Skeletal muscle tissue (tissue), 4 donors: ENCODE measurements around the gene PRAMEF4. TPM values are rescaled to one million over a fixed set of nuclear protein-coding genes. Genes with fewer than 3 reads are reported as not detected.
"Not testable (repeated sequence)": the region's sequence is repeated elsewhere in the genome, so short reads cannot be mapped to it uniquely, and the experiment has no call there.

Experiments used
- H3K27ac ChIP-seq: one replicate; pipeline ENCODE4 v1.7.0; 2013; ENCODE audit warnings: mild to moderate bottlenecking, low read depth, low read length, inconsistent platforms
- H3K27me3 ChIP-seq, 3 donors: one replicate each; pipeline ENCODE4 v1.7.0; 2013; ENCODE audit warnings: low read length in 3 of 3; ENCODE audit not compliant: control insufficient read depth in 3 of 3, insufficient read depth in 3 of 3
- H3K36me3 ChIP-seq, 3 donors: one replicate each; pipeline ENCODE4 v1.7.0; 2013; ENCODE audit warnings: low read length in 3 of 3; ENCODE audit not compliant: control insufficient read depth in 3 of 3, insufficient read depth in 3 of 3
- H3K4me1 ChIP-seq, 3 donors: one replicate each; pipeline ENCODE4 v1.7.0; 2013; ENCODE audit warnings: low read length in 3 of 3, mild to moderate bottlenecking in 3 of 3; ENCODE audit not compliant: control insufficient read depth in 3 of 3, insufficient read depth in 3 of 3
- H3K4me3 ChIP-seq, 3 donors: one replicate each; pipeline ENCODE4 v1.7.0; 2013; ENCODE audit warnings: low read length in 3 of 3
- H3K9ac ChIP-seq, 3 donors: one replicate each; pipeline ENCODE4 v1.7.0; 2013; ENCODE audit warnings: low read length in 3 of 3, mild to moderate bottlenecking in 3 of 3, moderate library complexity in 2 of 3, low read depth in 1 of 3
- H3K9me3 ChIP-seq, 3 donors: one replicate each; pipeline ENCODE4 v1.7.0; 2013; ENCODE audit warnings: low read length in 3 of 3; ENCODE audit not compliant: control insufficient read depth in 3 of 3
- total RNA-seq: library from RNA; depleted of rRNA; stranded (reverse); fragments of >200 nt; gene quantifications from one replicate; pipeline ENCODE4 v1.2.3, GENCODE V29; 2014
- donor health status: Osteomylitis.

The PRAMEF4 gene
- not detected for total RNA-seq

GRCh38 chr1:12886101-12886500 lies at the start of gene PRAMEF4:
PRAMEF4 (minus strand) TSS chr1:12886201; CDS start chr1:12883394, 2,807 bp downstream.
- not testable (repeated sequence) for H3K36me3 ChIP-seq, H3K27ac ChIP-seq, H3K9ac ChIP-seq, H3K4me3 ChIP-seq, H3K9me3 ChIP-seq, H3K27me3 ChIP-seq, H3K4me1 ChIP-seq

GRCh38 chr1:12924368-12924767 lies 38.4 kb upstream of the PRAMEF4 start:
- not testable (repeated sequence) for H3K4me3 ChIP-seq, H3K27me3 ChIP-seq

DNA sequence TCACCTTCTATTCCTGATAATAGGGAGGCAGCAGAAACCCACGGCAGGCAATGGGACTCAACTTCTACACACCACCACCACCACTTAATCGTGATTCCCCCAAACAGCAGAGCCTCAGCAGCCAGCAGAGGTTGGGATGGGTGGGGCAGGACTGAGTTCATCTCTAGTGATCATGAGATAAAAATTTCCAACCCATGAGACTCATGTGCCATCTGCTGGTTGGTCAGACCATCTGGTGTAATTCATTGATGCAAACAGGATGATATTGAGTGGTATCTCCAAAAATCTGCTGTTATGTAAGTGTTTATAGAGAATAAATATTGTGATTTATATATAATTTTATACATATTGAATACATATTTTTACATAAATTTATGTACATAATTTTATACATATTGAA lies 35.7 kb upstream of the PRAMEF4 start:
- not testable (repeated sequence) for H3K4me3 ChIP-seq, H3K9ac ChIP-seq, H3K27ac ChIP-seq, H3K4me1 ChIP-seq, H3K9me3 ChIP-seq, H3K36me3 ChIP-seq, H3K27me3 ChIP-seq

More at GRCh38 chr1:12924368-12924767, 38.4 kb upstream of the PRAMEF4 start:
- not testable (repeated sequence) for H3K4me1 ChIP-seq, H3K27ac ChIP-seq, H3K36me3 ChIP-seq, H3K9me3 ChIP-seq, H3K9ac ChIP-seq

GRCh38 chr1:12916310-12916709 lies 30.3 kb upstream of the PRAMEF4 start, which contains the start of gene PRAMEF7:
PRAMEF7 (plus strand) TSS chr1:12916610; CDS start chr1:12917693, 1,083 bp downstream.
- H3K9ac ChIP-seq: not testable (repeated sequence)

DNA sequence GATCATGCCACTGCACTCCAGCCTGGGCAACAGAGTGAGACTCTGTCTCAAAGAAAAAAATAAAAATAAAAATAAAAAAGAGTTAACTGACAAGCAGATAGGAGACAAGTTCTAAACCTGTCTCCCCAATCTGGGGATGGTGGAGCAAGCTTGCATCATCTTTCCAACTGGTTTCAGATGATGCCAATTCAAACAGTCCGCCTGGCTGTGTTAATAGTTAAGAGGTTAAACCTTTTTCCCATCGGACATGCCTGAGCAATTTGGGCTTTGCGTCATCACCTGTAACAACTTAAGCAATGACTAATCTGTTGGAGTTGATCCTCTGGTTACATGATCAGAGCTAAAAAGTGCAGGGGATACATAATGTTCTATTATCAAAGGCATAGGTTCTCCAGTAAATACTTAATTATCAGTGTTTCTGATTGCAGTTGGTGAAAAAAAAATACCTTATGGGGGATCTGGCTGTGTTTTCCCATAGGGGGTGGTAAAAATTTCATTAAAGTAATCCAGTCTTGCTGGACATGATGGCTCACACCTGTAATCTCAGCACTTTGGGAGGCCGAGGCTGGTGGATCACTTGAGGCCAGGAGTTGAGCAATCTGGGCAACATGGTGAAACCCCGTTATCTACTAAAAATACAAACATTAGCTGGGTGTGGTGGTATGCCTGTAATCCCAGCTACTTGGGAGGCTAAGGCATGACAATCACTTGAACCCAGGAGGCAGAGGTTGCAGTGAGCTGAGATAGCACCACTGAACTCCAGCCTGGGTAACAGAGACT lies 18.0 kb upstream of the PRAMEF4 start:
- H3K9ac ChIP-seq, H3K4me3 ChIP-seq, H3K36me3 ChIP-seq, H3K9me3 ChIP-seq, H3K4me1 ChIP-seq, H3K27ac ChIP-seq, H3K27me3 ChIP-seq: not testable (repeated sequence)

More at GRCh38 chr1:12916310-12916709, 30.3 kb upstream of the PRAMEF4 start, which contains the start of gene PRAMEF7:
- not testable (repeated sequence) for H3K4me1 ChIP-seq, H3K36me3 ChIP-seq, H3K4me3 ChIP-seq, H3K9me3 ChIP-seq, H3K27me3 ChIP-seq, H3K27ac ChIP-seq

DNA sequence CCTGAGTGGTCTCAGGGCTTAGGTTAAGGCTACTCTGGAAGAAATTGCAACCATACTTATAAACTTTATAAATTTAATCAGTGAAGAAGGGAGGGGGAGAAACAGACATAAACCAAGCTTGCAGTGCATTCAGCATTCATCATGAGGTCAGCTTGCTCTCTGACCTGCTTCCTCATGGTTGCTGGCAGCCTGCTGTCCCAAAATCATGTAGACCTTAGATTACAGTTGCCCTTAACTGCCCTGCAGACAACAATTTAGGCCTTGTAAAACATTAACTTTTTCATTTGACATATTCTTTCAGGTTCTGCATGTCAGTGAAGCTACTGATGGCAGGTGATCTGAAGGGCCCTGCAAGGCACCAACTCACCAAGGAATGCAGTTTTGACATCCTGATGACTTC lies 13.2 kb upstream of the PRAMEF4 start:
- H3K36me3 ChIP-seq, H3K9ac ChIP-seq, H3K27me3 ChIP-seq, H3K4me1 ChIP-seq, H3K4me3 ChIP-seq, H3K27ac ChIP-seq, H3K9me3 ChIP-seq: not testable (repeated sequence)

- not testable (repeated sequence) for H3K9ac ChIP-seq, H3K36me3 ChIP-seq, H3K27ac ChIP-seq, H3K4me1 ChIP-seq, H3K27me3 ChIP-seq, H3K4me3 ChIP-seq, H3K9me3 ChIP-seq
These were observed 12.2 kb upstream of the PRAMEF4 start, which contains the start of gene PRAMEF10 for GRCh38 chr1:12898170-12898569. PRAMEF10 (minus strand) TSS chr1:12898270; CDS start chr1:12895847, 2,423 bp downstream.

- not testable (repeated sequence) for H3K36me3 ChIP-seq, H3K4me3 ChIP-seq, H3K4me1 ChIP-seq, H3K9me3 ChIP-seq, H3K27me3 ChIP-seq, H3K9ac ChIP-seq, H3K27ac ChIP-seq
These were observed 7.5 kb downstream of the PRAMEF4 start for GRCh38 chr1:12878453-12878852.

- not testable (repeated sequence) for H3K4me3 ChIP-seq, H3K4me1 ChIP-seq, H3K9me3 ChIP-seq, H3K27ac ChIP-seq, H3K9ac ChIP-seq, H3K36me3 ChIP-seq, H3K27me3 ChIP-seq
These were observed 22.7 kb downstream of the PRAMEF4 start for GRCh38 chr1:12863131-12863880.

- H3K4me3 ChIP-seq, H3K9me3 ChIP-seq, H3K27ac ChIP-seq, H3K9ac ChIP-seq, H3K4me1 ChIP-seq, H3K36me3 ChIP-seq, H3K27me3 ChIP-seq: not testable (repeated sequence)
These were observed 29.2 kb downstream of the PRAMEF4 start, which contains the start of gene PRAMEF2 for GRCh38 chr1:12856786-12857185. PRAMEF2 (plus strand) TSS chr1:12857086; CDS start chr1:12859010, 1,924 bp downstream.
